Measurements from ENCODE around the gene BRD1.

Gene BRD1

GRCh38 chr22:49754696-49755630 lies 72.7 kb downstream of the BRD1 start:
- TF ChIP-seq EZH2phosphoT487 (IDR thresholded peaks at IDR 0.05; ENCODE audit: borderline replicate concordance, low read length) = no peak
- TF ChIP-seq, protein P1, sequence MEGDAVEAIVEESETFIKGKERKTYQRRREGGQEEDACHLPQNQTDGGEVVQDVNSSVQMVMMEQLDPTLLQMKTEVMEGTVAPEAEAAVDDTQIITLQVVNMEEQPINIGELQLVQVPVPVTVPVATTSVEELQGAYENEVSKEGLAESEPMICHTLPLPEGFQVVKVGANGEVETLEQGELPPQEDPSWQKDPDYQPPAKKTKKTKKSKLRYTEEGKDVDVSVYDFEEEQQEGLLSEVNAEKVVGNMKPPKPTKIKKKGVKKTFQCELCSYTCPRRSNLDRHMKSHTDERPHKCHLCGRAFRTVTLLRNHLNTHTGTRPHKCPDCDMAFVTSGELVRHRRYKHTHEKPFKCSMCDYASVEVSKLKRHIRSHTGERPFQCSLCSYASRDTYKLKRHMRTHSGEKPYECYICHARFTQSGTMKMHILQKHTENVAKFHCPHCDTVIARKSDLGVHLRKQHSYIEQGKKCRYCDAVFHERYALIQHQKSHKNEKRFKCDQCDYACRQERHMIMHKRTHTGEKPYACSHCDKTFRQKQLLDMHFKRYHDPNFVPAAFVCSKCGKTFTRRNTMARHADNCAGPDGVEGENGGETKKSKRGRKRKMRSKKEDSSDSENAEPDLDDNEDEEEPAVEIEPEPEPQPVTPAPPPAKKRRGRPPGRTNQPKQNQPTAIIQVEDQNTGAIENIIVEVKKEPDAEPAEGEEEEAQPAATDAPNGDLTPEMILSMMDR (IDR thresholded peaks at IDR 0.05; ENCODE audit: low read depth, low read length, poor library complexity, severe bottlenecking) = no peak

GRCh38 chr22:49753961-49754695 lies 73.5 kb downstream of the BRD1 start:
- Histone ChIP-seq H3K36me3 (ENCODE audit: control insufficient read depth, low read length) (no peaks in the 10 kb centered on the region), H3K4me3 (ENCODE audit: low read length) (no peak overlapping the region), H3K27me3 (ENCODE audit: control insufficient read depth, low read length) (no peaks in the 10 kb centered on the region), H3K79me2 (ENCODE audit: control insufficient read depth, low read length) (no peaks in the 10 kb centered on the region), H3K9me3 (ENCODE audit: control insufficient read depth, insufficient read depth, low read length) (no peaks in the 10 kb centered on the region), H3K9me2 (replicated peaks; ENCODE audit: control insufficient read depth, low read length) (no peaks in the 10 kb centered on the region), H3K4me1 (ENCODE audit: control insufficient read depth, low read length) (no peaks in the 10 kb centered on the region), H3K4me2 (ENCODE audit: low read length) (no peak overlapping the region), H4K20me1 (ENCODE audit: control insufficient read depth, insufficient read depth, low read depth, low read length) (no peaks in the 10 kb centered on the region), H3K27ac (ENCODE audit: low read depth, low read length) (no peak overlapping the region), H3F3A (ENCODE audit: control insufficient read depth, insufficient read depth) (no peaks in the 10 kb centered on the region)
- no peak for TF ChIP-seq EZH2phosphoT487 (IDR thresholded peaks at IDR 0.05; ENCODE audit: borderline replicate concordance, low read length)
- TF ChIP-seq, protein P1 (IDR thresholded peaks at IDR 0.05; ENCODE audit: low read depth, low read length, poor library complexity, severe bottlenecking) = no peak

More at GRCh38 chr22:49754696-49755630, 72.7 kb downstream of the BRD1 start:
- Histone ChIP-seq H3K27ac (ENCODE audit: low read depth, low read length) (no peak overlapping the region), H3K4me1 (ENCODE audit: control insufficient read depth, low read length) (no peaks in the 10 kb centered on the region), H3K27me3 (ENCODE audit: control insufficient read depth, low read length) (no peaks in the 10 kb centered on the region), H3F3A (ENCODE audit: control insufficient read depth, insufficient read depth) (no peaks in the 10 kb centered on the region), H3K4me3 (ENCODE audit: low read length) (no peak overlapping the region), H3K36me3 (ENCODE audit: control insufficient read depth, low read length) (no peaks in the 10 kb centered on the region), H3K4me2 (ENCODE audit: low read length) (no peak overlapping the region), H3K79me2 (ENCODE audit: control insufficient read depth, low read length) (no peaks in the 10 kb centered on the region), H3K9me2 (replicated peaks; ENCODE audit: control insufficient read depth, low read length) (no peaks in the 10 kb centered on the region), H4K20me1 (ENCODE audit: control insufficient read depth, insufficient read depth, low read depth, low read length) (no peaks in the 10 kb centered on the region), H3K9me3 (ENCODE audit: control insufficient read depth, insufficient read depth, low read length) (no peaks in the 10 kb centered on the region)

DNA sequence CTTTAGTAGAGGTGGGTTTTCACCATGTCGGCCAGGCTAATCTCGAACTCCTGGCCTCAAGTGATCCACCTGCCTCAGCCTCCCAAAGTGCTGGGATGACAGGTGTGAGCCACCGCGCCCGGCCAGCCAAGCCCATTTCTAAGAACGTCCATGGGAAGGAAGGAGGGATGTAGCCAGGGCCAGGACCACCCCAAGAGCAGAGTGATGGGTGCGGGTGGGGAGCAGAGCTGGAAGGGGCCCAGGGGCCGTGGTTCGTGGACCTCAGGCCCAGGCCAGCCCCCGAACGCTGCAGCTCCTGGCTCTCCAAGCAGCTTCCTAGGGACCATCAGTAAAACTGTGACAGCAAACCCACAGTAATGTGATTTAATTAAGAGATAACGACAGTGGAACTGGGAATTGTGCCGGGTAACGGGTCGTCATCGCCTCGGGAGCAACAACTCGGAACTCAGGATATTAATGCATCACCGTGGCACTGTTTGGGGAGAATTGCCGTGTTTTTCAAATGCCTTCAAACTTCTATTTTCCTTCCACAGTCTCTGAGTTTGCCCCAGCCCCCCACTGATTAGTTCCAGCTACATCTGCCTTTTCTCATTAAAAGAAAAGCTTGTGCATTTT lies 74.3 kb downstream of the BRD1 start:
- Histone ChIP-seq H3K9me2 (replicated peaks; ENCODE audit: control insufficient read depth, low read length) (no peaks in the 10 kb centered on the region), H3K27me3 (ENCODE audit: control insufficient read depth, low read length) (no peaks in the 10 kb centered on the region), H3K9me3 (ENCODE audit: control insufficient read depth, insufficient read depth, low read length) (peaks cover 2% of the 10 kb centered on the region; the same call in 1 of the 2 replicates), H3K4me2 (ENCODE audit: low read length) (no peak overlapping the region), H3K27ac (ENCODE audit: low read depth, low read length) (no peak overlapping the region), H3K4me1 (ENCODE audit: control insufficient read depth, low read length) (no peaks in the 10 kb centered on the region), H3F3A (ENCODE audit: control insufficient read depth, insufficient read depth) (no peaks in the 10 kb centered on the region), H3K4me3 (ENCODE audit: low read length) (no peak overlapping the region), H4K20me1 (ENCODE audit: control insufficient read depth, insufficient read depth, low read depth, low read length) (no peaks in the 10 kb centered on the region), H3K79me2 (ENCODE audit: control insufficient read depth, low read length) (no peaks in the 10 kb centered on the region), H3K36me3 (ENCODE audit: control insufficient read depth, low read length) (no peaks in the 10 kb centered on the region)
- no peak for TF ChIP-seq EZH2phosphoT487 (IDR thresholded peaks at IDR 0.05; ENCODE audit: borderline replicate concordance, low read length)
- TF ChIP-seq, protein P1 (IDR thresholded peaks at IDR 0.05; ENCODE audit: low read depth, low read length, poor library complexity, severe bottlenecking) = no peak

Data from DOHH2 (cell line).